ENCODE data around the gene TMEM95. TPM values are rescaled to one million over a fixed set of nuclear protein-coding genes. Genes with fewer than 3 reads are reported as not detected.
A peak's percentile ranks its signal among the peaks of the same experiment; 100 is the strongest.

TMEM95 gene
- total RNA-seq, 2 donors from 2014 or later, result not detected

- Mint-ChIP-seq H3K4me1 (peaks cover 38% of the 10 kb centered on the region), H3K36me3 (ENCODE audit: low read depth) (peaks cover 8% of the 10 kb centered on the region), H3K4me3 (peak overlapping the region; percentile 97), H3K27ac (peak overlapping the region; percentile 97), H3K27me3 (no peaks in the 10 kb centered on the region)
- no peak for DNase-seq
- H3K9me3 ChIP-seq (ENCODE audit: control insufficient read depth, low read length, poor library complexity, severe bottlenecking), result no peaks in the 10 kb centered on the region
- no peak for ATAC-seq
Measured at GRCh38 chr17:7315570-7316235, 39.3 kb upstream of the TMEM95 start.

GRCh38 chr17:7317161-7317803, 37.7 kb upstream of the TMEM95 start:
- DNase-seq (no peak), ATAC-seq (no peak)
- H3K36me3 Mint-ChIP-seq (ENCODE audit: low read depth), result peaks cover 5% of the 10 kb centered on the region
- no peak overlapping the region for H3K27ac Mint-ChIP-seq
- H3K4me3 Mint-ChIP-seq, result peak overlapping the region; percentile 57
- H3K4me1 Mint-ChIP-seq, result peaks cover 29% of the 10 kb centered on the region
- no peaks in the 10 kb centered on the region for H3K9me3 ChIP-seq (ENCODE audit: control insufficient read depth, low read length, poor library complexity, severe bottlenecking)
- no peaks in the 10 kb centered on the region for H3K27me3 Mint-ChIP-seq

GRCh38 chr17:7318121-7318860, 36.7 kb upstream of the TMEM95 start:
- H3K27me3 Mint-ChIP-seq, result no peaks in the 10 kb centered on the region
- H3K36me3 Mint-ChIP-seq (ENCODE audit: low read depth), result peaks cover 5% of the 10 kb centered on the region
- H3K4me1 Mint-ChIP-seq, result peaks cover 24% of the 10 kb centered on the region
- no peak overlapping the region for H3K4me3 Mint-ChIP-seq
- H3K9me3 ChIP-seq (ENCODE audit: control insufficient read depth, low read length, poor library complexity, severe bottlenecking), result no peaks in the 10 kb centered on the region
- ATAC-seq (no peak), DNase-seq (no peak)
- H3K27ac Mint-ChIP-seq, result no peak overlapping the region

- DNase-seq (no peak), ATAC-seq (no peak)
- Mint-ChIP-seq H3K27ac (peak overlapping the region; percentile 41), H3K4me3 (no peak overlapping the region), H3K4me1 (peaks cover 12% of the 10 kb centered on the region), H3K36me3 (ENCODE audit: low read depth) (peaks cover 7% of the 10 kb centered on the region), H3K27me3 (no peaks in the 10 kb centered on the region)
- H3K9me3 ChIP-seq (ENCODE audit: control insufficient read depth, low read length, poor library complexity, severe bottlenecking), result no peaks in the 10 kb centered on the region
Measured at GRCh38 chr17:7321466-7321865, 33.5 kb upstream of the TMEM95 start.

GRCh38 chr17:7322520-7323194, 32.3 kb upstream of the TMEM95 start:
- H3K36me3 Mint-ChIP-seq (ENCODE audit: low read depth), result peaks cover 7% of the 10 kb centered on the region
- H3K4me1 Mint-ChIP-seq, result peaks cover 11% of the 10 kb centered on the region
- H3K4me3 Mint-ChIP-seq, result no peak overlapping the region
- no peaks in the 10 kb centered on the region for H3K27me3 Mint-ChIP-seq
- ATAC-seq (no peak), DNase-seq (no peak)
- H3K27ac Mint-ChIP-seq, result no peak overlapping the region
- H3K9me3 ChIP-seq (ENCODE audit: control insufficient read depth, low read length, poor library complexity, severe bottlenecking), result no peaks in the 10 kb centered on the region

- ATAC-seq (peak; percentile 57), DNase-seq (peak; percentile 55 to 73 (median 57))
- Mint-ChIP-seq H3K4me3 (peak overlapping the region; percentile 41), H3K27me3 (no peaks in the 10 kb centered on the region), H3K27ac (no peak overlapping the region), H3K4me1 (peaks cover 21% of the 10 kb centered on the region), H3K36me3 (ENCODE audit: low read depth) (peaks cover 5% of the 10 kb centered on the region)
- H3K9me3 ChIP-seq (ENCODE audit: control insufficient read depth, low read length, poor library complexity, severe bottlenecking), result no peaks in the 10 kb centered on the region
Measured at GRCh38 chr17:7323731-7324437, 31.1 kb upstream of the TMEM95 start.

- no peak for ATAC-seq
- H3K27ac Mint-ChIP-seq, result no peak overlapping the region
- H3K4me3 Mint-ChIP-seq, result no peak overlapping the region
Measured at GRCh38 chr17:7324438-7324779, 30.5 kb upstream of the TMEM95 start.

GRCh38 chr17:7325031-7325528, 29.9 kb upstream of the TMEM95 start:
- Mint-ChIP-seq H3K4me1 (peaks cover 28% of the 10 kb centered on the region), H3K27ac (peak overlapping the region; percentile 79), H3K27me3 (no peaks in the 10 kb centered on the region), H3K4me3 (no peak overlapping the region), H3K36me3 (ENCODE audit: low read depth) (peaks cover 5% of the 10 kb centered on the region)
- ATAC-seq (no peak), DNase-seq (no peak)
- no peaks in the 10 kb centered on the region for H3K9me3 ChIP-seq (ENCODE audit: control insufficient read depth, low read length, poor library complexity, severe bottlenecking)

More at GRCh38 chr17:7324438-7324779, 30.5 kb upstream of the TMEM95 start:
- peaks cover 5% of the 10 kb centered on the region for H3K36me3 Mint-ChIP-seq (ENCODE audit: low read depth)
- peaks cover 22% of the 10 kb centered on the region for H3K4me1 Mint-ChIP-seq
- H3K27me3 Mint-ChIP-seq, result no peaks in the 10 kb centered on the region
- H3K9me3 ChIP-seq (ENCODE audit: control insufficient read depth, low read length, poor library complexity, severe bottlenecking), result no peaks in the 10 kb centered on the region
- DNase-seq, result no peak

- Mint-ChIP-seq H3K27ac (no peak overlapping the region), H3K36me3 (ENCODE audit: low read depth) (peaks cover 5% of the 10 kb centered on the region)
Measured at GRCh38 chr17:7326186-7326585, 28.8 kb upstream of the TMEM95 start.

GRCh38 chr17:7327056-7327455, 27.9 kb upstream of the TMEM95 start:
- H3K4me1 Mint-ChIP-seq, result peaks cover 28% of the 10 kb centered on the region
- DNase-seq (no peak), ATAC-seq (no peak)
- no peaks in the 10 kb centered on the region for H3K9me3 ChIP-seq (ENCODE audit: control insufficient read depth, low read length, poor library complexity, severe bottlenecking)
- peaks cover 2% of the 10 kb centered on the region for H3K36me3 Mint-ChIP-seq (ENCODE audit: low read depth)
- H3K27me3 Mint-ChIP-seq, result no peaks in the 10 kb centered on the region
- H3K27ac Mint-ChIP-seq, result no peak overlapping the region
- H3K4me3 Mint-ChIP-seq, result no peak overlapping the region

More at GRCh38 chr17:7326186-7326585, 28.8 kb upstream of the TMEM95 start:
- H3K4me3 Mint-ChIP-seq, result no peak overlapping the region
- ATAC-seq (no peak), DNase-seq (no peak)
- H3K27me3 Mint-ChIP-seq, result no peaks in the 10 kb centered on the region
- H3K9me3 ChIP-seq (ENCODE audit: control insufficient read depth, low read length, poor library complexity, severe bottlenecking), result no peaks in the 10 kb centered on the region
- peaks cover 28% of the 10 kb centered on the region for H3K4me1 Mint-ChIP-seq

GRCh38 chr17:7327501-7327900, 27.5 kb upstream of the TMEM95 start:
- Mint-ChIP-seq H3K27me3 (no peaks in the 10 kb centered on the region), H3K4me3 (no peak overlapping the region)
- no peak for DNase-seq

GRCh38 chr17:7328009-7328408, 26.9 kb upstream of the TMEM95 start:
- Mint-ChIP-seq H3K27ac (peak overlapping the region; percentile 94), H3K36me3 (ENCODE audit: low read depth) (peaks cover 2% of the 10 kb centered on the region), H3K4me1 (peaks cover 36% of the 10 kb centered on the region), H3K4me3 (peak overlapping the region; percentile 95), H3K27me3 (no peaks in the 10 kb centered on the region)
- ATAC-seq (no peak), DNase-seq (no peak)
- no peaks in the 10 kb centered on the region for H3K9me3 ChIP-seq (ENCODE audit: control insufficient read depth, low read length, poor library complexity, severe bottlenecking)

More at GRCh38 chr17:7327501-7327900, 27.5 kb upstream of the TMEM95 start:
- peak overlapping the region; percentile 94 for H3K27ac Mint-ChIP-seq
- H3K4me1 Mint-ChIP-seq, result peaks cover 32% of the 10 kb centered on the region
- H3K9me3 ChIP-seq (ENCODE audit: control insufficient read depth, low read length, poor library complexity, severe bottlenecking), result no peaks in the 10 kb centered on the region
- ATAC-seq, result no peak
- peaks cover 2% of the 10 kb centered on the region for H3K36me3 Mint-ChIP-seq (ENCODE audit: low read depth)
